ENCODE data around the gene STXBP5.

The STXBP5 gene

DNA sequence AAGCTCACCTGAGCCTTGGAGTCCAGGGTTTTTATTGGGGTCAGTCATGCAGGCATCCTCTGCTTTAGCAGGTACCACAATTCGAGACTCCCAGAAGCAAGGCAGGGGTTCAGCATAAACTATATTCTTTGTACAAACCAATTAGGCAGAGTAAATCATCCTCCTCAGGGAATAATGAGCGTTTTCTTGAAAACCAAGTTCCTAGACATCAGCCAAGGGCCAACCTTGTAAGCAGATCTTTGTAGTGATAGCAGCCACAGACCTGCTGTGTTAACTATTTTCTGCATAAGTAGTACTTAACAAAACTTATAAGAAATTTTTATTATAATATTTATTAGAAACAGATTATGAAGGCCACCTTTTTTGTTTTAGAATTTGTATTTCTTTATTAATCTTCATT lies 74.7 kb downstream of the STXBP5 start:
- Histone ChIP-seq H3K27ac (ENCODE audit: low read depth, low read length) (no peak overlapping the region), H3K27me3 (ENCODE audit: control insufficient read depth, insufficient read depth, low read length) (no peaks in the 10 kb centered on the region), H3K9me3 (ENCODE audit: control insufficient read depth, insufficient read depth, low read length) (no peaks in the 10 kb centered on the region), H3K9ac (ENCODE audit: low read depth, low read length) (no peak overlapping the region), H3K4me3 (ENCODE audit: low read depth, low read length) (no peak overlapping the region), H3K36me3 (ENCODE audit: control insufficient read depth, insufficient read depth, low read length) (peaks cover 23% of the 10 kb centered on the region), H3K4me1 (ENCODE audit: control insufficient read depth, insufficient read depth, low read length) (no peaks in the 10 kb centered on the region)

DNA sequence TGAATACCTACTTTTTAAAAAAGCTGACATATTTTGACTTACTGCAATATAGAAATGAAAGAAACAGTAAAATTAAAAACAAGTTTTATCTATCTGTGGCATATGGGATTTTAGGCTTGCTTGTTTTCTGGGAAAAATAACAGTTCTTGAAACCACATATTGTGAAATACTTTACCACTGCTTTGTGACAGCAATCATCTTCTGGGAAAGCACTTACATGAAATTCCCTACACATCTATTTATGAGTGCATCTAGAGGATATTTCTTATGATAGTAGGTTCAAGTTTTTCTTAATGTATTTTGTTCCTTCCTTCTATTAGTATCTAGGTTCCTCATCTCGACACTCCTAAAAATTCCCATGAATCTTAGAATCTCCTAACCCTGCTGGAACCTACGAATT lies 75.2 kb downstream of the STXBP5 start:
- Histone ChIP-seq H3K4me3 (ENCODE audit: low read depth, low read length) (no peak overlapping the region), H3K9me3 (ENCODE audit: control insufficient read depth, insufficient read depth, low read length) (no peaks in the 10 kb centered on the region), H3K27me3 (ENCODE audit: control insufficient read depth, insufficient read depth, low read length) (no peaks in the 10 kb centered on the region), H3K27ac (ENCODE audit: low read depth, low read length) (no peak overlapping the region), H3K4me1 (ENCODE audit: control insufficient read depth, insufficient read depth, low read length) (no peaks in the 10 kb centered on the region), H3K36me3 (ENCODE audit: control insufficient read depth, insufficient read depth, low read length) (peaks cover 23% of the 10 kb centered on the region), H3K9ac (ENCODE audit: low read depth, low read length) (no peak overlapping the region)

DNA sequence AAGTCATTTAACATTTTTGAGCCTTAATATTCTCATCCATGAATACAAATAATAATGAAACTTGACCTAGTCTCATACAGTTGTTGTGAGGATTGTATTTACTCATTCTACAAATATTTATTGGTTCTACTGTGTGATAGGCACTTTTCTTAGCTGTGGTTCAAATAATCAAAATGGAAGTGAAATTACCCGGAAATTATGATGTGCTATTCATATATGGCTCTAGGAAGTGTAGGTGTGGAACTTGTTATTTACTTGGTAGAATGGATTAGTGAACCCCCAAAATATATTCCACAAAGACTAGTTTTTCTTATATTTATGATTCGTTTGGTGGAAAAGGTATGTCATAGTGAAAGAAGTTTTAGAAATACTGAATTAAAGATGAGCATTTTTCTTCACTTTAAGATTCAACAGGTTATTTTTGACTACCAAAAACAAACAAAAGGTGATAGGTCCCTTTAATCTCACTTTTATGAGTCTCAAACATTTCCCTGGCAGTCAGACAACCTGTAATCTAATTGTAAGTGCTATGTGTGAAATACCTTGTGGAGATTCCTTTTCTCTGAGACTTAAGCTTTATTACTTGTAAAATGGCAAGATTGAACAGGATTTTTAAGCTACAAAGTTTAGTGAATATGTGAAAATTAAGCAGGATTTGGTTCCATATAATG lies 77.8 kb downstream of the STXBP5 start:
- no peak overlapping the region for H3K4me3 ChIP-seq (ENCODE audit: low read depth, low read length)
- H3K27me3 ChIP-seq (ENCODE audit: control insufficient read depth, insufficient read depth, low read length): no peaks in the 10 kb centered on the region
- no peaks in the 10 kb centered on the region for H3K4me1 ChIP-seq (ENCODE audit: control insufficient read depth, insufficient read depth, low read length)
- no peak overlapping the region for H3K27ac ChIP-seq (ENCODE audit: low read depth, low read length)
- H3K9ac ChIP-seq (ENCODE audit: low read depth, low read length): no peak overlapping the region
- H3K9me3 ChIP-seq (ENCODE audit: control insufficient read depth, insufficient read depth, low read length): no peaks in the 10 kb centered on the region
- peaks cover 23% of the 10 kb centered on the region for H3K36me3 ChIP-seq (ENCODE audit: control insufficient read depth, insufficient read depth, low read length)

DNA sequence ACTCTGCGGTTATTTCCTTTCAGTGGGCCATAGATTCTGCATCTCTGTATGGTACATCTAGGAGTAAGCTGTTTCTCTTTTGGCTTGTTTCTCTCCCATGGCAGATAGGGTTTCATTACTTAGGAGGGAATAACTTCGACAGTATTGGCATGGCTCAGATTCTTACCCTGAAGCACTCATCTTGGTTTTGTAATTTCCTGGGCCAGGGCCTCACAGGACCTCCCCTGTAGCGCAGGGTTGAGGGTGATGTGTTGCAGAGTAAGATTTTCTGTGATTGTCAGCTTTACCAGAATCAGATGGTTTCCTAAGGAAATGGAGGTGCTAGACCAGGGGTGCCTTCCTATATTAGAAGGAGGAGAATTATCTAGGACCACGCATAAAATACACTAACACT lies 78.3 kb downstream of the STXBP5 start:
- H3K36me3 ChIP-seq (ENCODE audit: control insufficient read depth, insufficient read depth, low read length): peaks cover 23% of the 10 kb centered on the region
- H3K27me3 ChIP-seq (ENCODE audit: control insufficient read depth, insufficient read depth, low read length): no peaks in the 10 kb centered on the region
- H3K4me3 ChIP-seq (ENCODE audit: low read depth, low read length): no peak overlapping the region
- no peak overlapping the region for H3K9ac ChIP-seq (ENCODE audit: low read depth, low read length)
- H3K4me1 ChIP-seq (ENCODE audit: control insufficient read depth, insufficient read depth, low read length): no peaks in the 10 kb centered on the region
- no peak overlapping the region for H3K27ac ChIP-seq (ENCODE audit: low read depth, low read length)
- H3K9me3 ChIP-seq (ENCODE audit: control insufficient read depth, insufficient read depth, low read length): no peaks in the 10 kb centered on the region

DNA sequence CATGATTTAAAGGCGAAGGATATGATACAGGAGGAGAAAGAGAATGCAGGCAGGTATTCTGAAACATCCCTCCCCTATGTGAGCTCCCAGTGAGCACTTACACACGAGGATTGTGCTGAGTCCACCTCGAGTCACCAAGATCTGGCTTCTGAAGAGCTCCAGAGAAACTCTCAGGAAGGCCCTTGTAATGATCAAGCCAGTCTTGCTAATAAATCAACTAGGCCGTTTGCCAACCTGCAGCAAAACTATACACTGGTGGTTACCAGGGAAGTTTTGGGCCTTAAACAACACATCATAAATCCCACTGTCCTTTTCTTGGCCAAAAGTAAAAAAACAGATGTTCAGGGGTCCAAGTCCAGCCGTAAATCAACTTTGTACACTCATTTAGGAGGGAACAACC lies 79.2 kb downstream of the STXBP5 start:
- no peak overlapping the region for H3K27ac ChIP-seq (ENCODE audit: low read depth, low read length)
- no peak overlapping the region for H3K4me3 ChIP-seq (ENCODE audit: low read depth, low read length)
- H3K4me1 ChIP-seq (ENCODE audit: control insufficient read depth, insufficient read depth, low read length): no peaks in the 10 kb centered on the region
- H3K27me3 ChIP-seq (ENCODE audit: control insufficient read depth, insufficient read depth, low read length): no peaks in the 10 kb centered on the region
- peaks cover 17% of the 10 kb centered on the region for H3K36me3 ChIP-seq (ENCODE audit: control insufficient read depth, insufficient read depth, low read length)
- no peaks in the 10 kb centered on the region for H3K9me3 ChIP-seq (ENCODE audit: control insufficient read depth, insufficient read depth, low read length)
- no peak overlapping the region for H3K9ac ChIP-seq (ENCODE audit: low read depth, low read length)

DNA sequence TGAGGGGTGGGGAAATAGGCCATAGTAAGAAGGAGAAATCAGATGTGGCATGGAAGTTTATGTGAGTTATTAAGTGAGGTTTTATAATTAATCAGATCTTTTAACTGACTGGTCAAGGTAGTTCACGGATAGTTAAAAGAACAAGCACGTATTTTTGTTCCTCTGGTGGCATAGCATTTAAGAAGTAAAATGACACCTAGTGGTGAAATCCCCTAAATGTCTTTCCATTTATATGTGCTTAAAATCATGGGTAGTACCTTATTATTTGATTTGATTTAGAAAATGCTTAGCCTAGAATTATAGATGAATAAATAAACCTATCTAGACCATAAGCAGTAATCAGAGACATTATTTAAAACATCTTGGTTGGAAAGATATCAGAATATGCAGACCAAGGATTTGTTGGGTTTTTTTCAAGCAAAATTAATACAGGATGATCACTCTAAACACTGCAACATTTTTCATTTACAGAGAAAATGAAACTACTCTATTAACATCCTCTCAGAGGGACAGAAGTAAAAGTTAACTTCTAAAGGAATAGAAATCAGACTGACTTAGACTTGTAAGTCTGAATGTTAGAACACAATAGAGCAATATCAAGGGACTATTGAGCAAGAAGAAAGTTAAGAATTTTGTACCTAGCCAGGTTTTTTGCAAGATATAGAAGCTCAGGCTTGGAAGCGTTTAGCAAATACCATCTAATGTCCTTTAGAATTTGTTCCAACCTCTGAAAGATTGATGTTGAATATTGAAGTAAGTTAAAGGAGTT lies 81.1 kb downstream of the STXBP5 start:
- H3K27ac ChIP-seq (ENCODE audit: low read depth, low read length): no peak overlapping the region

DNA sequence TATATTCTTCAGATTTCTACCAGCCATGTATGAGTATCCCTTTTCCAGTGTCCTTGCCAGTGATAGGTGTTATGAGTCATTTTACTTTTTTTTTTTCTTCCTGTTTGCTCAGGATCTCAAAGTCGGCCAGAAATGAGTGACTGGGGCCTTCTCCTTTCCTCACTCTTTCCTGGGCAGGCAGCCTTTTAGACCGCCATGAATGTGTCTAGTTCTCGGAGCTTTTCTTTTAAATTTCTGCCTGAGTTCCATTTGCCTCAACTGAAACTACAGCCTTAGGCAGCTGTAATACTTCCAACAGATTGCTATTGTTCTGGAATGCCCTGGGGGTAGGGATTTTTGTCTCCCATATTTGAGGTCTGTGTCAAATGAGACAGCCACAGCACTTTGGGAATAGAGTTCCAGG lies 83.7 kb downstream of the STXBP5 start:
- Histone ChIP-seq H3K36me3 (ENCODE audit: control insufficient read depth, insufficient read depth, low read length) (no peaks in the 10 kb centered on the region; the same call in 1 of the 2 replicates), H3K27ac (ENCODE audit: low read depth, low read length) (no peak overlapping the region), H3K4me1 (ENCODE audit: control insufficient read depth, insufficient read depth, low read length) (no peaks in the 10 kb centered on the region), H3K4me3 (ENCODE audit: low read depth, low read length) (no peak overlapping the region), H3K9ac (ENCODE audit: low read depth, low read length) (no peak overlapping the region), H3K27me3 (ENCODE audit: control insufficient read depth, insufficient read depth, low read length) (no peaks in the 10 kb centered on the region), H3K9me3 (ENCODE audit: control insufficient read depth, insufficient read depth, low read length) (no peaks in the 10 kb centered on the region)

More for the DNA sequence above, 81.1 kb downstream of the STXBP5 start:
- Histone ChIP-seq H3K9me3 (ENCODE audit: control insufficient read depth, insufficient read depth, low read length) (no peaks in the 10 kb centered on the region), H3K4me1 (ENCODE audit: control insufficient read depth, insufficient read depth, low read length) (no peaks in the 10 kb centered on the region), H3K27me3 (ENCODE audit: control insufficient read depth, insufficient read depth, low read length) (no peaks in the 10 kb centered on the region), H3K4me3 (ENCODE audit: low read depth, low read length) (no peak overlapping the region), H3K9ac (ENCODE audit: low read depth, low read length) (no peak overlapping the region), H3K36me3 (ENCODE audit: control insufficient read depth, insufficient read depth, low read length) (peaks cover 1% of the 10 kb centered on the region; the same call in 1 of the 2 replicates)

DNA sequence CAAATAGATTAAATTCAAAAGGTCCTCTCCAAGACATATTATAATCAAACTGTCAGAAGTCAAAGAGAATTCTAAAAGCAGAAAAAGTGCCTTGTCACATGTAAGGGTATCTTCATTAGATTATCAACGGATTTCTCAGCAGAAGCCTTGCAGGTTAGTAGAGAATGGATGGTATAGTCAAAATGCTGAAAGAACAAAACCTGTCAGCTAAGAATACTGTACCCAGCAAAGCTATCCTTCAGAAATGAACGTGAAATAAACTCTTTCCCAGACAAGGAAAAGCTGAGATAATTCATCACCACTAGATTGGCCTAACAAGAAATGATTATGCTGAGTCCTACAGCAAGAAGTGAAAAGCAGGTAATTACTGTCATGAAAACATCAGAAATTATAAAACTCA lies 92.9 kb downstream of the STXBP5 start:
- H3K9ac ChIP-seq (ENCODE audit: low read depth, low read length): no peak overlapping the region
- 0 out of 2 replicates have a peak, but pooled peaks cover 8% of the 10 kb centered on the region for H3K9me3 ChIP-seq (ENCODE audit: control insufficient read depth, insufficient read depth, low read length)
- no peak overlapping the region for H3K4me3 ChIP-seq (ENCODE audit: low read depth, low read length)

DNA sequence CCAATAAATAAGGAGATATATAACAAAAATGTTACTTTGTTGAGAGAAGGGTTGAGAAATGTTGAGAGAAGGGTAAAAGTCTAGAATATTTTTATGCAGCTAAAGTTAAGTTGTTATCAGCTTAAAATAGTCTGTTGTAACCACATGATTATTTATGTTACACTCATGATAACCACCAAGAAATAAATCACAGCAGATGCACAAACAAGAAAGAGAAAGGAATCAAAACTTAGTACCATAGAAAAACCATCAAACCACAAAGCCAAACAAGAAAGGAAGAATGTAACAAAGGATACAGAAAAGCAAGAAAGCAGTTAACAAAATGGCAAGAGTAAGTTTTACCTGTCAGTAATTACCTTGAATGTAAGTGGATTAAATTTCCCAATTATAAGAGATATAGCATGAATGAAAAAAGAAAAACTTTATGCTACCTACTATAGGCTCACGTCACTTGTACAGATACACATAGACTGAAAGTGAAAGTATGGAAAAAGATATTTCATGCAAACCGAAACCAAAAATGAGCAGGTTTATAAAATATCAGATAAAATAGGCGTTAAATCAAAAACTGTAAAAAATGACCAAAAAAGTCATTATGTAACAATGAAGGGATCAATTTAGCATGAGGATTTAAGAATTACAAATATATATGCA lies 93.6 kb downstream of the STXBP5 start:
- 0 out of 2 replicates have a peak, but pooled peaks cover 10% of the 10 kb centered on the region for H3K9me3 ChIP-seq (ENCODE audit: control insufficient read depth, insufficient read depth, low read length)
- H3K27ac ChIP-seq (ENCODE audit: low read depth, low read length): no peak overlapping the region
- no peak overlapping the region for H3K4me3 ChIP-seq (ENCODE audit: low read depth, low read length)
- no peaks in the 10 kb centered on the region for H3K27me3 ChIP-seq (ENCODE audit: control insufficient read depth, insufficient read depth, low read length)
- H3K36me3 ChIP-seq (ENCODE audit: control insufficient read depth, insufficient read depth, low read length): no peaks in the 10 kb centered on the region
- H3K4me1 ChIP-seq (ENCODE audit: control insufficient read depth, insufficient read depth, low read length): no peaks in the 10 kb centered on the region
- H3K9ac ChIP-seq (ENCODE audit: low read depth, low read length): no peak overlapping the region

More for the DNA sequence above, 92.9 kb downstream of the STXBP5 start:
- Histone ChIP-seq H3K36me3 (ENCODE audit: control insufficient read depth, insufficient read depth, low read length) (no peaks in the 10 kb centered on the region), H3K27ac (ENCODE audit: low read depth, low read length) (no peak overlapping the region), H3K4me1 (ENCODE audit: control insufficient read depth, insufficient read depth, low read length) (no peaks in the 10 kb centered on the region), H3K27me3 (ENCODE audit: control insufficient read depth, insufficient read depth, low read length) (no peaks in the 10 kb centered on the region)

DNA sequence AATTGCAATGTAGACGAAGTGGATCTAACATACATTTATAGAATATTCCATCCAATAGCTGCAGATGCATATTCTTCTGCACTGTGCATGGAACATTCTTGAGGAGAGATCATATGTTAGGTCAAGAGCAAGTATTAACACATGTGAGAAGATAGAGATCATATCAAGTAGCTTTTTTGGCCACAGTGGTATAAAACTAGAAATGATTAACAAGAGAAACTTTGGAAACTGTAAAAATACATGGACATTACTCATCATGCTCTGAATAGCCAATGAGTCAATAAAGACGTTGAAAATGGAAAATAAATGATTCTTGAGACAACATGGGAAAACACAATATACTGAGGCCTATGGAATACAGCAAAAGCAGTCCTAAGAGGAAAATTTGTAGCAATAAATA lies 94.2 kb downstream of the STXBP5 start:
- H3K9ac ChIP-seq (ENCODE audit: low read depth, low read length): no peak overlapping the region
- H3K27me3 ChIP-seq (ENCODE audit: control insufficient read depth, insufficient read depth, low read length): no peaks in the 10 kb centered on the region
- no peak overlapping the region for H3K27ac ChIP-seq (ENCODE audit: low read depth, low read length)
- peaks cover 17% of the 10 kb centered on the region for H3K9me3 ChIP-seq (ENCODE audit: control insufficient read depth, insufficient read depth, low read length)
- H3K36me3 ChIP-seq (ENCODE audit: control insufficient read depth, insufficient read depth, low read length): 0 out of 2 replicates have a peak, but pooled peaks cover 3% of the 10 kb centered on the region
- no peak overlapping the region for H3K4me3 ChIP-seq (ENCODE audit: low read depth, low read length)
- no peaks in the 10 kb centered on the region for H3K4me1 ChIP-seq (ENCODE audit: control insufficient read depth, insufficient read depth, low read length)

DNA sequence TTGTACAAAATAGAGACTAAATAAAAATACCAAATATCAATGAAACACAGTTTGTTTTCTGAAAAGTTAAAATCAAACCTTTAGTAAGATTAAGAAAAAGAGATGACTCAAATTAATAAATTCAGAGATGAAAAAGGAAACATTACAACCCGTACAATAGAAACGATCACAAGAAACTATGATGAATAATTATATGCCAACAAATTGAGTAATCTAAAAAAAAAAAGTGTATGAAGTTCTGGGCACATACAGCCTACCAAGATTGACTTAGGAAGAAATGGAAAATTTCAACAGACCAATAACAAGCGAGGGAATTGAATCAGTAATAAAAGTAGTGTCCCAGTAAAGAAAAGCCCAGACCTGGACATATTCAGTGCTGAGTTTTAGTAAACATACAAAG lies 94.8 kb downstream of the STXBP5 start:
- Histone ChIP-seq H3K27ac (ENCODE audit: low read depth, low read length) (no peak overlapping the region), H3K4me3 (ENCODE audit: low read depth, low read length) (no peak overlapping the region), H3K9ac (ENCODE audit: low read depth, low read length) (no peak overlapping the region), H3K9me3 (ENCODE audit: control insufficient read depth, insufficient read depth, low read length) (peaks cover 23% of the 10 kb centered on the region), H3K27me3 (ENCODE audit: control insufficient read depth, insufficient read depth, low read length) (no peaks in the 10 kb centered on the region), H3K36me3 (ENCODE audit: control insufficient read depth, insufficient read depth, low read length) (peaks cover 8% of the 10 kb centered on the region), H3K4me1 (ENCODE audit: control insufficient read depth, insufficient read depth, low read length) (no peaks in the 10 kb centered on the region)
